GM10266 (cell line): ENCODE results near the gene ZFHX3.

Source experiments
- DNase-seq: peaks from one replicate; pipeline ENCODE4 v3.0.0; 2012; ENCODE audit errors: extremely low spot score
- TF ChIP-seq, protein P1 (sequence below): IDR thresholded peaks from 2 replicates; pipeline ENCODE4 v1.5.1; 2012; ENCODE audit warnings: mild to moderate bottlenecking, low read depth; ENCODE audit not compliant: control insufficient read depth, insufficient read depth; ENCODE audit errors: missing control alignments

Gene ZFHX3

GRCh38 chr16:72743011-72743761 lies 304.7 kb downstream of the ZFHX3 start:
- TF ChIP-seq, protein P1, sequence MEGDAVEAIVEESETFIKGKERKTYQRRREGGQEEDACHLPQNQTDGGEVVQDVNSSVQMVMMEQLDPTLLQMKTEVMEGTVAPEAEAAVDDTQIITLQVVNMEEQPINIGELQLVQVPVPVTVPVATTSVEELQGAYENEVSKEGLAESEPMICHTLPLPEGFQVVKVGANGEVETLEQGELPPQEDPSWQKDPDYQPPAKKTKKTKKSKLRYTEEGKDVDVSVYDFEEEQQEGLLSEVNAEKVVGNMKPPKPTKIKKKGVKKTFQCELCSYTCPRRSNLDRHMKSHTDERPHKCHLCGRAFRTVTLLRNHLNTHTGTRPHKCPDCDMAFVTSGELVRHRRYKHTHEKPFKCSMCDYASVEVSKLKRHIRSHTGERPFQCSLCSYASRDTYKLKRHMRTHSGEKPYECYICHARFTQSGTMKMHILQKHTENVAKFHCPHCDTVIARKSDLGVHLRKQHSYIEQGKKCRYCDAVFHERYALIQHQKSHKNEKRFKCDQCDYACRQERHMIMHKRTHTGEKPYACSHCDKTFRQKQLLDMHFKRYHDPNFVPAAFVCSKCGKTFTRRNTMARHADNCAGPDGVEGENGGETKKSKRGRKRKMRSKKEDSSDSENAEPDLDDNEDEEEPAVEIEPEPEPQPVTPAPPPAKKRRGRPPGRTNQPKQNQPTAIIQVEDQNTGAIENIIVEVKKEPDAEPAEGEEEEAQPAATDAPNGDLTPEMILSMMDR: no peak
- DNase-seq: no peak

GRCh38 chr16:72740347-72740746 lies 307.6 kb downstream of the ZFHX3 start:
- TF ChIP-seq, protein P1: no peak
- DNase-seq: no peak

DNA sequence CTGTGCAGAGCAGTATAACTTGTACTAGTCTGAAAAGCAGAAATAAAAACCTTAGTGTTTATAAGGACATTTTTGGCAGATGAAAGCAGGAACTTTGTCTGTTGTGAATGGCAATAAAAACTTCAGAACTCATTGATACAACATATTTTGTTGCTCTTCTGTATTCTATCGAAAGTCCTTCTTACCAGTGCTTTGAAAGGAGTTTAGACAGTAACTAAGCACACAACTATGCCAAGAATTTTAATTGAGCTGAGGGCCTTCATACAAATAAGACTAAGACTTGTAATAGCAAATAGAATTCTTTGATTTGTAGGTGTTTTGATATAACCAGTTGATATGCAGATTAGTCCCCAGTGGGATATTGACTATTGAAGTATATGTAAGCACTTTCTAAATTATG lies 308.4 kb downstream of the ZFHX3 start:
- TF ChIP-seq, protein P1: no peak
- no peak for DNase-seq

DNA sequence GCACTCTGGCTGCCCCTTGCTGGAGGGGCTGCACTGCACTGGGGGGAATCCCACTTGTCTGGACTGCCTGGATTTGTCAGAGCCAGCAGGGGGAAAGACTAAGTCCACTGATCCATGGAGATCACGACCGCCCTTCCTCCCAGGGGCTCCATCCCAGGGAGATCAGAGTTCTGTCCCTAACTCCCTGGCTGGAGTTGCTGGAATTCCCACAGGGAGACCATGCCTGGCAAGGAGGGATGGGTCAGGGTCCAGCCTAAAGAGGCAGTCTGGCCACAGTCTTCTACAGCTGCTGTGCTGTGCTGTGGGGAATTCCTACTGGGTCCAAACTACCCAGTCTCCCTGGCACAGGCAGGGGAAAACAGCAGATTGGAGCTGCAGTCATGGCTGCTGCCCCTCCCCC lies 311.9 kb downstream of the ZFHX3 start:
- TF ChIP-seq, protein P1: no peak

More for the DNA sequence above, 311.9 kb downstream of the ZFHX3 start:
- DNase-seq: no peak
